GM12872 (cell line): ENCODE data around the gene IFNAR2.

Experiments used
- CTCF ChIP-seq: IDR thresholded peaks from 3 replicates; pipeline ENCODE4 v1.5.1; 2011; ENCODE audit warnings: low read depth, mild to moderate bottlenecking, low read length, moderate library complexity; ENCODE audit not compliant: insufficient read depth

Gene IFNAR2

DNA sequence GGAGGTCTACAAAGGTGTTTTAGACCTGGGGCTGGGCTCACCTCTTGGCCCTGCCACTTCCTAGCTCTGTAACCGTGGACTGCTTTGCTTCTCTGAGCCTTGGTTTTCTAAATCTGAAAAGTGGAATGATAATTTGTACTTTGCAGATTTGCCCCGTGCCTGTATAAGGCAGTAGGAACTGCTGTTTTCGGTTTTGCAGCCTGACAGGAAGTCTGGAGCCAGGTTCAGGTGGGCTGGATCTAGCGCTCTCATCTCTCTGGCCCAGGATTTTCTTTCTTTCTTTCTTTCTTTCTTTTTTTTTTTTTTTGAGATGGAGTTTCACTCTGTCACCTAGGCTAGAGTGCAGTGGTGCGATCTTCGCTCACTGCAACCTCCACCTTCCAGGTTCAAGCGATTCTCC lies 17.2 kb downstream of the IFNAR2 start:
- TF ChIP-seq CTCF = no peak

DNA sequence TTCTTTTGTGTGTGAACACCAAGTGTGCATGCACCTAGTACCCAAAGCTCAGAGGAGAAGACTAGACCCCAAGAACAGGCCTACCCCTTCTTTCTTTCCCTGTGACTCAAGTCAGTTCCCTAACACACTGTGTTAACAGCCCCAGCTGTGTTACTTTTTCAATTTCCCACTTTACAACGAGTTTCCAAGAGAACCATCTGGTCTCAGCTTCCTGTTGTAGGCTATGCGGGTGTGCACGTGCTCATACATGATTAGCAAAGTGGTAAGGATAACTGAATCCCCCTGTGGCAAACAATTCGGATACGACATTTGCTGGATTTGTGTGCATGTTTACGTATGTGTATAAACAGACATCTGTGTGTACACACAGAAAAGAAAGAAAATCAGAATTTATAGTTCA lies 17.9 kb downstream of the IFNAR2 start:
- no peak for TF ChIP-seq CTCF

DNA sequence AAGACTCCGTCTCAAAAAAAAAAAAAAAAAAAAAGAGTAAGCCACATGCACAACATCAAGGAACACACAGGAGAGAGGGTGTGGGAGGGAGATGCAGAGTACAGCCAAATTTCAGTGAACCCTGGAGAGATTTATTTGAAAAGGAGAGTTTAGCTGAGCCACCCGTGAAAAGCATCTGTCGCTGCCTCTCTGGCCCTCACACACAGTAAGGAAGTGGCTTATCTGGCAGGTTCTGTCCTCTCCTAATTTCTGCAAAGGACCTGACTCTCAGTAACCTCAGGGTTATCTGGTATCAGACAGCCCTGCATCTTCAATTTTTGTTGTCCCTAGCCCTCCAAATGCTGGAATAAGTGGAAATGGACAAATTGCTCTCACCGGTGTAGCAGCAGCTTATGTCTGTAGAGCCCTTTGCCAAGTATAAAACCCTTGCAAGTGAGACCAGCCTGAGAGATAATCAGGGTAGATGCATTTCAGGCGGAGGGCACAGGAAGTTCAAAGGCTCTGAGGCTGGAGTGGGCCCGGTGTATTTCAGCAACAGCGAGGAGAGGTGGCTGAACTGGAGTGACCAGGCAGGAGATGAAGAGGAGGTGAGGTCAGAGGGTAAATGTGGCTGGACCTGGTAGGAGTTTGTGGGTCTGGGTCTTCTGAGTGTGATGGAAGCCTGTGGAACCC lies 19.7 kb downstream of the IFNAR2 start:
- no peak for TF ChIP-seq CTCF

GRCh38 chr21:33251119-33251518 lies 21.4 kb downstream of the IFNAR2 start:
- no peak for TF ChIP-seq CTCF

DNA sequence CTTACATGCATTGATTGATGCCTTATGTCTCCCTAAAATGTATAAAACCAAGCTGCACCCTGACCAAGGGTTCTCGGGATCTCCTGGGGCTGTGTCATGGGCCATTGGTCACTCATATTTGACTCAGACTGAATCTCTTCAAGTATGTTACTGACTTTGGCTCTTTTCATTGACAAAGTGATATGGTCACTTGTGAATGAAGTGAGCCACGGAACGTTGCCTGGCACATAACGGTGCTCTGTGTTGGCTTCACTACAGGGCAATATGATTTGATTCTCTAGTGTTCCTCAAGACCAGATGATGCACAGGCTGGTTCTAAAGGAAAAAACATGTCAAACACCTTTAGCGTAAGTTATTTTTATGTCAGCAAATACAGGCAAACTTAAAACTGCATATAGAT lies 25.0 kb downstream of the IFNAR2 start:
- TF ChIP-seq CTCF = no peak

DNA sequence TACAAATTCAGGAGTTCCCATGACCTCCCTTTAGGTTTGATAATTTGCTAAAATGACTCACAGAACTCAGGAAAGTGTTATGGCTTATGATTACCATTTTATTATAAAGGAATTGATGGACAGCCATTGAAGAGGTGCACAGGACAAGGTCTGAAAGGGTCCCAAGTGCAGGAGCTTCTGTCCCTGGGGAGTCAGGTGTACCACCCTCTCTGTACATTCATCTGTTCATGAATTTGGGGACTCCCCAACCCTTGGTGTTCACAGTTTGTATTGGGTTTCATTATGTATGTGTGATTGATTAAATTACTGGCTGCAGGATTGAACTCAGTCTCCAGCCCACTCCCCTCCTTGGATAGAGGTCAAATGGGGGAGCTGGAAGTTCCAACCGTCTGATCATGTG lies 25.7 kb downstream of the IFNAR2 start:
- no peak for TF ChIP-seq CTCF

DNA sequence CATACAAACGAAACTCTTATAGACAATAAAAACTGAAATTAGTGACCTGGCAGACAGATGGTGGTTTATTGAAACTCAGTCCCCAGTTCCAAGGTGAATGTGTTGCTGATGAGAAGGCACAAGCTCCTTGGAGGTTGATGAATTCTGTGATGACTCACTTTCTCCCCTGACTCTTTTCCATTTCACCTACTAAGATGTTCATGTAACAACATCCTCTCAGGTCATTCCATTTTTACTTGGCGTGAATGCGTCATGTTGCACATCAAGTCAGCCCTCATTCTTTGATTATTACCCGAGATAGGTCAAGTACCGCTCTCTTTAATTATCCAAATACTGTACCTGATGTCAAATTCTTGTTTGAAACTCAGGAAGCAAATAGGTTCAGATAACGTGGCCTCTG lies 26.3 kb downstream of the IFNAR2 start:
- no peak for TF ChIP-seq CTCF
